PFSK-1 (cell line): Measurements from ENCODE around the gene MTF2.

ENCODE experiments used
- POLR2AphosphoS5 ChIP-seq: IDR thresholded peaks from 2 replicates; pipeline ENCODE4 v1.6.1; 2012; ENCODE audit warnings: low read depth, mild to moderate bottlenecking, control low read depth, low read length, moderate library complexity
- REST ChIP-seq, 2 experiments: IDR thresholded peaks; 2 replicates each; pipeline versions ENCODE4 v1.6.1 to v1.8.0; 2011 to 2012; ENCODE audit warnings: low read depth in 2 of 2, low read length in 2 of 2, control low read depth in 1 of 2, inconsistent platforms in 1 of 2, mild to moderate bottlenecking in 1 of 2, moderate library complexity in 1 of 2; ENCODE audit not compliant: insufficient read depth in 1 of 2
- SIN3A ChIP-seq: IDR thresholded peaks from 2 replicates; pipeline ENCODE4 v1.6.1; 2012; ENCODE audit warnings: mild to moderate bottlenecking, low read length, moderate library complexity, borderline replicate concordance; ENCODE audit not compliant: insufficient read depth
- TAF1 ChIP-seq: IDR thresholded peaks from 2 replicates; pipeline ENCODE4 v1.6.1; 2012; ENCODE audit warnings: low read length, control low read depth, borderline replicate concordance; ENCODE audit not compliant: insufficient read depth

GRCh38 chr1:93078986-93079654, at the start of gene MTF2:
- TF ChIP-seq SIN3A (peak; percentile 87; the same call in 1 of the 2 replicates), POLR2AphosphoS5 (peak; percentile 99), TAF1 (peak; percentile 100), REST (IDR thresholded peaks at IDR 0.05; ENCODE audit: insufficient read depth in 1 of 2, low read depth in 2 of 2, low read length in 2 of 2) (peak; percentile 63 to 72; a peak in 3 of 4 replicates)
